ENCODE measurements around the gene MARK4. TPM values are rescaled to one million over a fixed set of nuclear protein-coding genes. Genes with fewer than 3 reads are reported as not detected.

Gene MARK4
- total RNA-seq, 1 donor from 2014 or later, result 16.7 TPM

DNA sequence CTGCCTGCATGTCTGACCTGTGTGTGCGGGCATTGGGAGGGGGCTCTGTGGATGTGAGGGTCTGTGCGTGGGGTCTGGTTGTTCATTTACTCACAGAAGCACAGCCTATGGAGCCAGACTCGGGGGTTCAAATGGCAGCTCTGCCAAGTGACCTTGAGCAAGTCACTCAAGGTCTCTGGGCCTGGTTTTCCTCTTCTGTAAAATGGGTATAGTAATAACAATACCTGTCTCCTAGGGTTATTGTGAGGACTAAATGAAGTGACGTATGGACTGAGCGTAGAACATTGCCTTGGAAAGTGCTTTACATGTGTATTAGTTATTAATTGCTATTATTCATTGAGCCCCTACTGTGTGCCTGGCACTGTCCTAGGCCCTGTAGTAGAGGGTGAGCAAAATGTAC lies 47.2 kb downstream of the MARK4 start:
- Histone ChIP-seq H3K27me3 (no peaks in the 10 kb centered on the region), H3K27ac (no peak overlapping the region), H3K4me1 (no peaks in the 10 kb centered on the region), H3K9me3 (no peaks in the 10 kb centered on the region), H3K36me3 (peaks cover 0 to 43% of the 10 kb centered on the region in 2 donors), H3K4me3 (no peak overlapping the region)
- DNase-seq (ENCODE audit: extremely low spot score in 2 of 2), result no peak
- intact Hi-C loops (cut with DNase I), result no loop called here
- no peak for TF ChIP-seq POLR2AphosphoS5 (IDR thresholded peaks at IDR 0.05; ENCODE audit: insufficient read depth in 1 of 2, low read depth in 1 of 2)
- TF ChIP-seq POLR2A (IDR thresholded peaks at IDR 0.05), result no peak
- TF ChIP-seq, protein P1, sequence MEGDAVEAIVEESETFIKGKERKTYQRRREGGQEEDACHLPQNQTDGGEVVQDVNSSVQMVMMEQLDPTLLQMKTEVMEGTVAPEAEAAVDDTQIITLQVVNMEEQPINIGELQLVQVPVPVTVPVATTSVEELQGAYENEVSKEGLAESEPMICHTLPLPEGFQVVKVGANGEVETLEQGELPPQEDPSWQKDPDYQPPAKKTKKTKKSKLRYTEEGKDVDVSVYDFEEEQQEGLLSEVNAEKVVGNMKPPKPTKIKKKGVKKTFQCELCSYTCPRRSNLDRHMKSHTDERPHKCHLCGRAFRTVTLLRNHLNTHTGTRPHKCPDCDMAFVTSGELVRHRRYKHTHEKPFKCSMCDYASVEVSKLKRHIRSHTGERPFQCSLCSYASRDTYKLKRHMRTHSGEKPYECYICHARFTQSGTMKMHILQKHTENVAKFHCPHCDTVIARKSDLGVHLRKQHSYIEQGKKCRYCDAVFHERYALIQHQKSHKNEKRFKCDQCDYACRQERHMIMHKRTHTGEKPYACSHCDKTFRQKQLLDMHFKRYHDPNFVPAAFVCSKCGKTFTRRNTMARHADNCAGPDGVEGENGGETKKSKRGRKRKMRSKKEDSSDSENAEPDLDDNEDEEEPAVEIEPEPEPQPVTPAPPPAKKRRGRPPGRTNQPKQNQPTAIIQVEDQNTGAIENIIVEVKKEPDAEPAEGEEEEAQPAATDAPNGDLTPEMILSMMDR (IDR thresholded peaks at IDR 0.05), result no peak

DNA sequence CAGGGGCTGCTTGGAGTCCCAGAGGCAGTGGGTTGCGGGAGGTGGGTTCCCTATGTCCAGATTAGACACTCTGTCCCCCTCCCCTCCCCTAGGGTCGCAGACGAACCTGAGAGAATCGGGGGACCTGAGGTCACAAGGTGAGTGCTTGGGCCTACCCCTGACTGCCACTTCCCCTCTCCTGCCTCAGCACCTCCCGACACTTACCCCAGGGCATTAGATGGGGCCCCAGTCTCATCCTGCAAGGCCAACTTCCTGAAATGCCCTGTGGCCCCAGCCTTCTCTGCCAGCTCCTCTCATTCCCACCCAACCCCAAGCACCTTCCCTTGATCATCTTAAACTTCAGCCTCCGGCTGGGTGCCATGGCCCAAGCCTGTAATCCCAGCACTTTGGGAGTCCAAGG lies 48.6 kb downstream of the MARK4 start:
- TF ChIP-seq POLR2A (IDR thresholded peaks at IDR 0.05) (no peak), POLR2AphosphoS5 (IDR thresholded peaks at IDR 0.05; ENCODE audit: insufficient read depth in 1 of 2, low read depth in 1 of 2) (no peak)
- TF ChIP-seq, protein P1 (IDR thresholded peaks at IDR 0.05), result no peak
- H3K27ac ChIP-seq, result no peak overlapping the region
- H3K4me1 ChIP-seq, result no peaks in the 10 kb centered on the region
- no peaks in the 10 kb centered on the region for H3K9me3 ChIP-seq
- no peak overlapping the region for H3K4me3 ChIP-seq
- DNase-seq (ENCODE audit: extremely low spot score in 2 of 2), result no peak
- peaks cover 0 to 35% of the 10 kb centered on the region in 2 donors for H3K36me3 ChIP-seq
- no peaks in the 10 kb centered on the region for H3K27me3 ChIP-seq
- intact Hi-C loops (cut with DNase I), result no loop called here

DNA sequence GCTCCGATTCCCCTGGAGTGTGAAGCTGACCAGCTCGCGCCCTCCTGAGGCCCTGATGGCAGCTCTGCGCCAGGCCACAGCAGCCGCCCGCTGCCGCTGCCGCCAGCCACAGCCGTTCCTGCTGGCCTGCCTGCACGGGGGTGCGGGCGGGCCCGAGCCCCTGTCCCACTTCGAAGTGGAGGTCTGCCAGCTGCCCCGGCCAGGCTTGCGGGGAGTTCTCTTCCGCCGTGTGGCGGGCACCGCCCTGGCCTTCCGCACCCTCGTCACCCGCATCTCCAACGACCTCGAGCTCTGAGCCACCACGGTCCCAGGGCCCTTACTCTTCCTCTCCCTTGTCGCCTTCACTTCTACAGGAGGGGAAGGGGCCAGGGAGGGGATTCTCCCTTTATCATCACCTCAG lies 51.3 kb downstream of the MARK4 start:
- Histone ChIP-seq H3K27ac (no peak overlapping the region), H3K27me3 (no peaks in the 10 kb centered on the region), H3K9me3 (no peaks in the 10 kb centered on the region), H3K4me3 (no peak overlapping the region), H3K36me3 (peaks cover 0 to 25% of the 10 kb centered on the region in 2 donors), H3K4me1 (peaks cover 7% of the 10 kb centered on the region)
- TF ChIP-seq, protein P1 (IDR thresholded peaks at IDR 0.05), result no peak
- TF ChIP-seq POLR2AphosphoS5 (IDR thresholded peaks at IDR 0.05; ENCODE audit: insufficient read depth in 1 of 2, low read depth in 1 of 2) (no peak), POLR2A (IDR thresholded peaks at IDR 0.05) (no peak)
- intact Hi-C loops (cut with DNase I), result no loop called here
- no peak for DNase-seq (ENCODE audit: extremely low spot score in 2 of 2)

DNA sequence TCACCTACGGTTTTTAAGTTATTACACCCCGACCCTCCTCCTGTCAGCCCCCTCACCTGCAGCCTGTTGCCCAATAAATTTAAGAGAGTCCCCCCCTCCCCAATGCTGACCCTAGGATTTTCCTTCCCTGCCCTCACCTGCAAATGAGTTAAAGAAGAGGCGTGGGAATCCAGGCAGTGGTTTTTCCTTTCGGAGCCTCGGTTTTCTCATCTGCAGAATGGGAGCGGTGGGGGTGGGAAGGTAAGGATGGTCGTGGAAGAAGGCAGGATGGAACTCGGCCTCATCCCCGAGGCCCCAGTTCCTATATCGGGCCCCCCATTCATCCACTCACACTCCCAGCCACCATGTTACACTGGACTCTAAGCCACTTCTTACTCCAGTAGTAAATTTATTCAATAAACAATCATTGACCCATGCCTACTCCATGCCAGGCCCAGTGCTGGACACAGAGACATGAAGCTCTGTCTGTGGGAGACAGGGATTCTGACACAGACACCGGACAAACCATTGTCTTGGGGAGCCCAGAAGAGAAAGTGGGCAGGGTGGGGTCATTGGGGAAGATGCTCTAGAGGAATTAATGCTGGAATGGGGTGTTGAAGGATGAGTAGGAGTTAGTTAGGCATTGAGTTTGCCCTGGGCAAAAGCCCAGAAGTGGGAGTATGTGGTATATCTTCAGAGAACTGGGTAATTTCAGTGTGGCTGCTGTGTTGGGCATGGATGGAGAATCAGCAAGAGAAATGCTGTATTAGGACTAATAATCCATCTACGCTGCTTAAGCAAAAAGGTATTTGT lies 52.4 kb downstream of the MARK4 start:
- no peak for DNase-seq (ENCODE audit: extremely low spot score in 2 of 2)
- Histone ChIP-seq H3K27ac (no peak overlapping the region), H3K9me3 (no peaks in the 10 kb centered on the region), H3K4me1 (peaks cover 7% of the 10 kb centered on the region), H3K36me3 (peaks cover 0 to 15% of the 10 kb centered on the region in 2 donors), H3K4me3 (no peak overlapping the region), H3K27me3 (no peaks in the 10 kb centered on the region)
- no peak for TF ChIP-seq POLR2A (IDR thresholded peaks at IDR 0.05)
- intact Hi-C loops (cut with DNase I), result no loop called here

DNA sequence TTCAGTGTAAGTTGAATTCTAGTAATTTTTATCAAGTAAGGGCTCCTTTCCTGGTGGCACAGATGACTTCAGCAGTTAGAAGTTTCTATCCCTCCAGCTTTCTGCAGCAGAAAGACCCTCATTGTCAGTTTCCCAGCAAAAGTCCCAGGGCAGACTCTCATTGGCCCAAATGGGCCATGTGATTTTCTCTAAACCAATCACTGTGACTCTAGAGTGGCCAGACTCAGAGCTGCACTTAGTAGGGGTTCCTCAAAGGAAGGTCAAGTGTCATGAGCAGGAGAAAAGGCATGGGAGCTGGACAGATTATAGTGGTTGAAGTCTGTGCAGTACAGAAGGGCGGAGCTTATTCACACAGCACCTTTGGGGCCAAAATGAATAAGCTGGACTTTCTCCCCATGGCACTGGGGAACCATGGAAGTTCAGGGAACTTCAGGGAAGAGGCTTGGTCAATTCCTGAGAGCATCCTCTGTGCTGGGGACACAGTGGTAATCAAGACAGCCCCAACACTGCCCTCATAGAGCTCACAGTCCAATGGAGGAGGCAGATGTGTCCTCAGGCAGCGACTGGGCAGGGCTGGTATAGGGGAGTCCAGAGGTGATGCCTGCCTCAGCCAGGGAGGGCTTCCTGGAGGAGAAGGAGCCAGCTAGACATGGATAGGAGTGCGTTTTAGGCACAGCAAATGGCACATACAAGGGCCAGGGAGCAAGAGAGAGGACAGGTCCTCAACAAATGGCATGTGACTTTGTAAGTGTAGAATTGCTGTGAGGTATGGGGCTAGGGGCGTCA lies 53.3 kb downstream of the MARK4 start:
- intact Hi-C loops (cut with DNase I), result no loop called here
- H3K4me1 ChIP-seq, result peaks cover 7% of the 10 kb centered on the region
- TF ChIP-seq POLR2A (IDR thresholded peaks at IDR 0.05), result no peak
- no peak for TF ChIP-seq POLR2AphosphoS5 (IDR thresholded peaks at IDR 0.05; ENCODE audit: insufficient read depth in 1 of 2, low read depth in 1 of 2)
- TF ChIP-seq, protein P1 (IDR thresholded peaks at IDR 0.05), result no peak

More for the DNA sequence above, 53.3 kb downstream of the MARK4 start:
- no peak overlapping the region for H3K4me3 ChIP-seq
- H3K27me3 ChIP-seq, result no peaks in the 10 kb centered on the region
- no peaks in the 10 kb centered on the region for H3K9me3 ChIP-seq
- DNase-seq (ENCODE audit: extremely low spot score in 2 of 2), result no peak
- peaks cover 0 to 10% of the 10 kb centered on the region in 2 donors for H3K36me3 ChIP-seq
- no peak overlapping the region for H3K27ac ChIP-seq
